AG04450 (cell line): Measurements from ENCODE around the gene HOXD12. TPM values are rescaled to one million over a fixed set of nuclear protein-coding genes. Genes with fewer than 3 reads are reported as not detected.

Source experiments
- CTCF ChIA-PET: fragments of 300-600, 350-600 bp; formaldehyde crosslinking; extraction: SDS; loops from one replicate; lab custom pipeline; 2022; ENCODE audit warnings: antibody characterized with exemption, inconsistent platforms; lab: Charles Lee
- POLR2A ChIA-PET: fragments of 350-600 bp; formaldehyde crosslinking; extraction: SDS; loops from one replicate; lab custom pipeline; 2021; ENCODE audit warnings: antibody characterized with exemption, inconsistent platforms; lab: Yijun Ruan, JAX
- DNase-seq: peaks from one replicate; pipeline ENCODE4 v3.0.0-alpha.2; 2011; ENCODE audit warnings: low read depth, low spot score
- H3K27ac ChIP-seq: one replicate; pipeline ENCODE4 v1.5.1; 2012; ENCODE audit warnings: low read depth, low read length, control low read depth
- H3K27me3 ChIP-seq: one replicate; pipeline ENCODE4 v1.6.0; 2012; ENCODE audit warnings: low read length; ENCODE audit not compliant: control insufficient read depth, insufficient read depth
- H3K4me3 ChIP-seq: 2 replicates; pipeline ENCODE4 v1.5.1; 2011; ENCODE audit warnings: mild to moderate bottlenecking, low read depth, low read length, control low read depth
- H3K9me3 ChIP-seq: 2 replicates; pipeline ENCODE4 v1.5.1; 2012; ENCODE audit warnings: low read length; ENCODE audit not compliant: control insufficient read depth, insufficient read depth
- polyA plus RNA-seq: library from polyadenylated mRNA; depleted of rRNA; stranded (reverse); fragments of >200 nt; gene quantifications from 2 replicates; pipeline ENCODE4 v1.2.3, GENCODE V29; 2011
- TF ChIP-seq, protein P1 (sequence below): IDR thresholded peaks from 2 replicates; pipeline ENCODE4 v1.5.1; 2011; ENCODE audit warnings: low read depth, low read length, control low read depth, inconsistent platforms

HOXD12 gene
- polyA plus RNA-seq, 1 experiment, result not detected

DNA sequence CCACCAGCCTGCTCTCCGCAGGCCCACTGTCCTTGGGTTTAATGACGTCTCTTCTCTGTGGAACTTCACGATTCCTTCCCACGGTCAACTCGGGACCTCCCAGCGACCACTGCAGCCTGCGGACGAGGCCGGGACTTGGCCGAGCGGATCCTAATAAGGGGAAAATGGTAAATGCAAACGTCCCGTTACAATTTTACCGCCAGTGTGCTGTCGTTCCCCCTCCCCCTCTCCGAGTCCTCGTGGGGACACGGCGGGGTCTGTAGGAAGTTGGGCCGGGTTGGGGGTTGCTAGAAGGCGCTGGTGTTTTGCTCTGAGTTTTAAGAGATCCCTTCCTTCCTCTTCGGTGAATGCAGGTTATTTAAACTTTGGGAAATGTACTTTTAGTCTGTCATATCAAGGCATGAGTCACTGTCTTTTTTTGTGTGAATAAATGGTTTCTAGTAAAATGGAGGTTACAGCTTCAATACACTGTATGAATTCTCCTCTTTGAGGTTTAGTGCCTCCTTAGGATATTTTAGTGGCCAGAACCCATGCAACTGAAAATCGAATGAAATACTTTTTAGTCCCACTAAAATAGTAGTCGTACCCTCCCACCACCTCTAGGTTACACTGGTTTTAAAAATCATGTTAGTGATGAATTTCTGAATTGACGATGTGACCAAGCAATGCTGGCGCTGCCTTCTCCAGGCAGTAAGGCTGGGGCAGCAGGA, 9.8 kb downstream of the HOXD12 start:
- no peak for DNase-seq
- POLR2A ChIA-PET, result no interaction called here
- H3K4me3 ChIP-seq, result no peak overlapping the region
- CTCF ChIA-PET, result interaction anchor here (0.5 to 1.7 kb wide), 3 partner anchors 543 to 1660 kb away, joined by 4 to 5 read pairs (median 5); no protein-coding TSS in a partner anchor
- TF ChIP-seq, protein P1, sequence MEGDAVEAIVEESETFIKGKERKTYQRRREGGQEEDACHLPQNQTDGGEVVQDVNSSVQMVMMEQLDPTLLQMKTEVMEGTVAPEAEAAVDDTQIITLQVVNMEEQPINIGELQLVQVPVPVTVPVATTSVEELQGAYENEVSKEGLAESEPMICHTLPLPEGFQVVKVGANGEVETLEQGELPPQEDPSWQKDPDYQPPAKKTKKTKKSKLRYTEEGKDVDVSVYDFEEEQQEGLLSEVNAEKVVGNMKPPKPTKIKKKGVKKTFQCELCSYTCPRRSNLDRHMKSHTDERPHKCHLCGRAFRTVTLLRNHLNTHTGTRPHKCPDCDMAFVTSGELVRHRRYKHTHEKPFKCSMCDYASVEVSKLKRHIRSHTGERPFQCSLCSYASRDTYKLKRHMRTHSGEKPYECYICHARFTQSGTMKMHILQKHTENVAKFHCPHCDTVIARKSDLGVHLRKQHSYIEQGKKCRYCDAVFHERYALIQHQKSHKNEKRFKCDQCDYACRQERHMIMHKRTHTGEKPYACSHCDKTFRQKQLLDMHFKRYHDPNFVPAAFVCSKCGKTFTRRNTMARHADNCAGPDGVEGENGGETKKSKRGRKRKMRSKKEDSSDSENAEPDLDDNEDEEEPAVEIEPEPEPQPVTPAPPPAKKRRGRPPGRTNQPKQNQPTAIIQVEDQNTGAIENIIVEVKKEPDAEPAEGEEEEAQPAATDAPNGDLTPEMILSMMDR, result no peak
- H3K27me3 ChIP-seq, result peaks cover 89% of the 10 kb centered on the region
- H3K9me3 ChIP-seq, result peaks cover 13% of the 10 kb centered on the region; the same call in 1 of the 2 replicates
- H3K27ac ChIP-seq, result no peak overlapping the region

DNA sequence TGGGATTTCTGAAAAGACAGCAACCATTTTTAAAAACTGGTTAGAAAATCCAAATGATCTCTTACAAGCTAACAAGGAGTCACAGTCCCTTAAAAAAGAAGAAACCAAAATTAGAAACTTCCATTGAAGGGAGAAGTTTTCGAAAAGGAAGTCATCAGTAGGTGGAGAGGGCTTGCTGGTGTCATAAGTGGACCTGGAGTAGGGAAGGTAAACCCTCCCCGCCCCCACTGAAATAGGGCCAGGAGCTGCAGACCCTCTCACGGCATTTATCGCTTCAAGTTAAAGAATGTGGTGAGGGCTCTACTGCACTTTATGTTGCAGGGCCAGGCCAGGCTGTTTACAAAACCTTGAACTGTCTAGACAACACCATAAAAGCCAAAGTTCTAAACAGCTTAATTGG, 10.4 kb downstream of the HOXD12 start:
- peaks cover 89% of the 10 kb centered on the region for H3K27me3 ChIP-seq
- no peak overlapping the region for H3K27ac ChIP-seq
- POLR2A ChIA-PET, result no interaction called here
- H3K4me3 ChIP-seq, result no peak overlapping the region
- CTCF ChIA-PET, result interaction anchor here (0.5 to 1.9 kb wide), 8 partner anchors 11 to 1659 kb away, joined by 3 to 8 read pairs (median 4); no protein-coding TSS in a partner anchor
- H3K9me3 ChIP-seq, result peaks cover 13% of the 10 kb centered on the region; the same call in 1 of the 2 replicates
- DNase-seq, result no peak
- TF ChIP-seq, protein P1, result no peak

DNA sequence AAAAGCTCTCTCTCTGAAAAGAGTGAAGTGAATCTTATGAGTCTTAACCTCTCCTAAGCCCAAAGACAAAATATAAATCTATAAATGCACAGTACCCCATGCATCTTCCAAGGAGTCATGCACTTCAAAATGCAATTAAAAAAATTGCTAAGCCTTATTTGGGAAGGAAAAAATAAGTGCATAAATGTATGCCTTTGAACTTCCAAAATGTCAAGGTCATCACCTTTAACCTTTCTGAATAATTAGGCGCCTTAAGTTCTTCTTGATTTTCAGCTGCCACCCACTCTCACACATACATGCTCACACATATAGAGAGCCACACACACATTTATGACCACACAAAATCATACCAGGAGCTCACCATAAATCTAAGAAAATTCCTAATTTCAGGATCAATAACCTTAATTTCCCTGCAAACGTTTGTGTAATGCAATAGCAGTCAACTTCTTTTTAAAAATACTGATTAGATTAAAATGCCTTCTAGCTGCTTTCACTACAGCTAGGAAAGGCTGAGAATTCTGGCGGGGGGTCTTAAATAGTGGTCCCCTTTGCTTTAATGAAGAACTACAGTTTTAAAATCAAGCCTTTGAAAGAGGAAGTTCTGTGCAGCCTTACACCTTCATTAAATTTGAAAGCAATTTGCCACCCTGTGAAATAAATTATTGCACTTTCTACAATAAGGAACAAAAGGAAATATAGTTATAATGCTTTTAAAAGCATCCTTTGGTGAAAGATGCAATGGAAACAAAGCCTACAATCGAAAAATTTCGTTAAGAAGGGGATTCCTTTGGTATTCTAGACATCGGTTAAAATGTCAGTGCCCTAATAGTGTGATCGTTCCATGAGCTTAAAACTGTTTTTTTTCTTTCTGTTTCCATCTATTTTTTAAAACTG, 11.1 kb downstream of the HOXD12 start:
- TF ChIP-seq, protein P1, result no peak
- CTCF ChIA-PET, result interaction anchor here (0.5 to 3.3 kb wide), 15 partner anchors 10 to 1894 kb away, joined by 3 to 16 read pairs (median 3); no protein-coding TSS in a partner anchor
- peaks cover 10% of the 10 kb centered on the region; the same call in 1 of the 2 replicates for H3K9me3 ChIP-seq
- peaks cover 89% of the 10 kb centered on the region for H3K27me3 ChIP-seq
- no peak overlapping the region for H3K27ac ChIP-seq
- no peak overlapping the region for H3K4me3 ChIP-seq
- no peak for DNase-seq
- POLR2A ChIA-PET, result no interaction called here

DNA sequence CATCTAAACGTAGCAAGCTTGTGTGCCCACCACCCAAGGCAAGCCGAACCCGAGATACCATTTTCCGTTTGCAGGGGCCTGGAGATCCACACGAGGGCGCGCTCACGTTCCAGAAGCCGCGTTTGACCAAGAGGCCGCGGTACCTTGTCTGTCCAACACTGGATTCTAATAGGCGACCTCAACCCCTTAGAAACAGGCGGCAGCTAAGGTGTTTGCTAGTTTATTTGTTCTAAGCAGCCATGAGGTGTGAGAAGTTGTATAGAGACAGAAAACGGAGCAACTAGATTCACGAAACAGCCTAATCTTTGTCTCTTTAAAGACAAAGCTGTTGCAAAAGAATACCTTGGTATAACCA, 11.7 kb downstream of the HOXD12 start:
- DNase-seq, result no peak
- no peak overlapping the region for H3K27ac ChIP-seq
- H3K9me3 ChIP-seq, result peaks cover 14% of the 10 kb centered on the region; the same call in 1 of the 2 replicates
- CTCF ChIA-PET, result interaction anchor here (0.7 to 3.3 kb wide), 11 partner anchors 10 to 1895 kb away, joined by 3 to 16 read pairs (median 3); no protein-coding TSS in a partner anchor
- POLR2A ChIA-PET, result no interaction called here
- H3K27me3 ChIP-seq, result peaks cover 90% of the 10 kb centered on the region
- H3K4me3 ChIP-seq, result no peak overlapping the region
- TF ChIP-seq, protein P1, result peak; percentile 67
